Immature natural killer cell (primary cell): ENCODE measurements around the gene WNT7A. TPM values are rescaled to one million over a fixed set of nuclear protein-coding genes. Genes with fewer than 3 reads are reported as not detected.

Experiments
- DNase-seq, 3 donors: peaks; one replicate each; pipeline ENCODE4 v3.0.0; 2022; ENCODE audit warnings: mixed read lengths in 1 of 3
- H3K27ac Mint-ChIP-seq, 6 donors: one replicate each; pipeline ENCODE4 v1.8.0; 2020; ENCODE audit warnings: mixed read lengths in 6 of 6, mild to moderate bottlenecking in 5 of 6, inconsistent platforms in 4 of 6, moderate library complexity in 3 of 6
- H3K27me3 Mint-ChIP-seq, 3 donors: one replicate each; pipeline ENCODE4 v1.8.0; 2020 to 2021; ENCODE audit warnings: low read depth in 3 of 3, mild to moderate bottlenecking in 3 of 3, mixed read lengths in 3 of 3, moderate library complexity in 3 of 3, inconsistent platforms in 1 of 3
- H3K36me3 Mint-ChIP-seq, 3 donors: one replicate each; pipeline ENCODE4 v1.8.0; 2020; ENCODE audit warnings: mixed read lengths in 3 of 3, inconsistent platforms in 2 of 3, mild to moderate bottlenecking in 2 of 3
- H3K4me1 Mint-ChIP-seq, 2 donors: one replicate each; pipeline ENCODE4 v1.8.0; 2020; ENCODE audit warnings: inconsistent platforms in 2 of 2, mild to moderate bottlenecking in 2 of 2, mixed read lengths in 2 of 2, moderate library complexity in 1 of 2
- H3K4me3 Mint-ChIP-seq, 5 donors: one replicate each; pipeline ENCODE4 v1.8.0; 2020; ENCODE audit warnings: mild to moderate bottlenecking in 5 of 5, mixed read lengths in 5 of 5, inconsistent platforms in 3 of 5, moderate library complexity in 3 of 5
- H3K9me3 Mint-ChIP-seq, 6 donors: one replicate each; pipeline ENCODE4 v1.8.0; 2020; ENCODE audit warnings: mild to moderate bottlenecking in 6 of 6, mixed read lengths in 6 of 6, inconsistent platforms in 4 of 6, moderate library complexity in 3 of 6
- polyA plus RNA-seq, 3 donors: library from polyadenylated mRNA; unstranded; fragments of 300-500 nt; fragmentation: Illumina TruSeq; gene quantifications; one replicate each; pipeline ENCODE4 v1.2.3, GENCODE V29; 2021

The WNT7A gene
- polyA plus RNA-seq, 3 donors from 2014 or later = not detected

DNA sequence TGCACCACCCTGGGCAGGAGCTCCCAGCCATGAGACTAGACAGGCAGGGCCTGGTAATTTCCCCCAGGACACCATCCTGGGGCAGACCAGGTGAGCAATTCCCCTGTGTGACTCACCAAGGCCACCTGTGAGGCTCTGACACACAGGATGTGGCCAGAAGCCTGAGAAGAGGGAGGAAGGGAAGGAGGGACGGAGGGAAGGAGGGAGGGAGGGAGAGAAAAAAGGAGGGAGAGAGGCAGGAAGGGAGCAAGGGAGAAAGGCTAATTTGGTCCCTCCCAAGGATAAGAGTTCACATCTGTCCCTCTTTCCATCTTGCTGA is 25.9 kb downstream of the WNT7A start:
- Mint-ChIP-seq H3K4me1 (no peaks in the 10 kb centered on the region), H3K9me3 (no peaks in the 10 kb centered on the region), H3K27ac (no peak overlapping the region), H3K27me3 (peaks cover 3 to 14% (median 5%) of the 10 kb centered on the region in 3 donors), H3K36me3 (no peaks in the 10 kb centered on the region), H3K4me3 (no peak overlapping the region)
- no peak for DNase-seq

DNA sequence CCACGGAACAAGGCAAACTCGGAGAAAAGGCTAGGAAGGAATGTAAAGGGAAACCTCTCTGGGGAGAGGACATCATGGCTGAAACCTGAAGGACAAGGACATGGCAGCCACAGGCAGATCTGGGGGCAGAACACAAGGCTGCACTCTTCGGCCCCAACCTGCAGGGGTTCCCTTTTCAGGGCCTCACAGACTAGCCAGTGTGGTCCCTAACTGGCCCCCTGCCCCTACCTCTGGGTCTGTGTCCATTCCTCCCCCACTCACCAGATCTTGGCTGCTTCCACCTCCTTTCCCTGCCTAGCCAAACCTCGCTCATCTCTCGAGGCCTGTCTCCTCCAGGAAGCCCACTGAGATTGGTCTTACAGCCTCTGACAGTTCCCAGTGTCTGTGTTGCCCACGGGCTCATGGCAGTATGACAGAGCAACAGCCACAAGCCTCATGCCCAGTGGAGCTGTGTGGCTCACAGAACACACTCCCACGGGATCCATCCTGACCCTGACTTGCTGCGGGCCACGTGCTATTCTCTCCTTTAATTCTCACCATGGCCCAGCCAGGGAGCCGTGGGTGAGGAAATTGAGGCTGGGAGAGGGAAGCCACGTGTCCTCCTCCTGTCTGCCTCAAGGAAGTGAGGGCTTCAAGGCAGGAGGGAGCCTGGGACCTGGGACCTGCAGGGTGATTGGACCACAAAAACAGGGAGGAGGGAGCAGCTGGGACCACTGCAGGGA is 26.5 kb downstream of the WNT7A start:
- H3K4me1 Mint-ChIP-seq = no peaks in the 10 kb centered on the region
- H3K27ac Mint-ChIP-seq = no peak overlapping the region
- H3K27me3 Mint-ChIP-seq = peaks cover 3 to 14% (median 5%) of the 10 kb centered on the region in 3 donors
- H3K4me3 Mint-ChIP-seq = no peak overlapping the region
- no peak for DNase-seq
- H3K9me3 Mint-ChIP-seq = no peaks in the 10 kb centered on the region
- H3K36me3 Mint-ChIP-seq = no peaks in the 10 kb centered on the region

DNA sequence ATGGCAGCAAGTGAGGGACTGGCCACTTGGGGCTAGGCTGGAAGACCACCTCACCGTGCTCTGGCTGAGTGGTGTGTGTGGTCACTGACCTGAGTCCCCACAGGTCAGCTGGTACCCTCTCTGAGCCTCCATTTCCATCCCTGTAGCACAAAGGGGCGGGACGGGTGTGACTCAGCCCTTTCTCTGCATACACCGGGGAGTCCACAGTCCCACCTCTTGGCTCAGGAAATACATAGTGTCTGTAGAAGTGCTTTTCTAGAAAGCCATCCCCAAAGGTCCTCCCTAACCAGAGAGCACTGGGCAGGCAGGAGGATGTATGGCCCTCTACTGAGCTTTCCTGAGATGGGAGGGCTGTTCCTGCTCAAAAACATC is 27.2 kb downstream of the WNT7A start:
- peaks cover 3 to 12% (median 5%) of the 10 kb centered on the region in 3 donors for H3K27me3 Mint-ChIP-seq
- H3K4me1 Mint-ChIP-seq = no peaks in the 10 kb centered on the region
- no peaks in the 10 kb centered on the region for H3K9me3 Mint-ChIP-seq
- H3K4me3 Mint-ChIP-seq = no peak overlapping the region
- H3K27ac Mint-ChIP-seq = no peak overlapping the region
- no peak for DNase-seq
- no peaks in the 10 kb centered on the region for H3K36me3 Mint-ChIP-seq

DNA sequence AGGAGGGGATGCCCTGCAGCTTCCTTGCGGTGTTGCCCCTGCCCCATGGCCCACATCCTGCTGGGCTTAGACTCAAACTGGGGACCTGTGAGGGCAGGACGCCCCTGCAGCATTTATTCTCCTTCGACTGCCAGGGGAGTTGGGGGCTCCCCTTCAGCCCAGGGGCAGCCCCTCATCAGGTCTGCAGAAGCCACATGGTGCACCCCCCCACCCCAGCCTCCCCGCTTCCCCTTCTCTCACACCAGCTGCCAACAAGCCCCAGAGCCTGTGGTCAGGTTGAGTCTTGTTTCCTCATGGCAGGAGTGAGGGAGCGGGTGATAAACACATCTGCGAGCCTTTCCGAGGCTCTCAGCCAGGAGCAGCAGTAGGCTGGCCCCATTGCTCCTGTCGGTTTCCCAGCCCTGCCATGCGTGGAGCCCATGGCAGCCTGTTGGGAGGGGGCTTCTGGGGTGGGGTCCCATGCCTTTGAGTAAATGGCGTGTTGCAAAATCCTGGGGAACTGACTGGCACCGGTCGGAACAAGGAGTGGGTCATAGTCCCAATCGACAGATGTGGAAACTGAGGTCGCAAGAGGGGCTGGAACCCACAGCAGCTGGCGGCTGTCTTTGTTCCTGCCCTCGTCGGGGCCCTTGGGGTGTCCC is 27.8 kb downstream of the WNT7A start:
- H3K27ac Mint-ChIP-seq = no peak overlapping the region
- H3K36me3 Mint-ChIP-seq = no peaks in the 10 kb centered on the region
- no peak overlapping the region for H3K4me3 Mint-ChIP-seq
- peaks cover 3 to 8% (median 5%) of the 10 kb centered on the region in 3 donors for H3K27me3 Mint-ChIP-seq
- H3K9me3 Mint-ChIP-seq = no peaks in the 10 kb centered on the region
- no peaks in the 10 kb centered on the region for H3K4me1 Mint-ChIP-seq
- DNase-seq = no peak

DNA sequence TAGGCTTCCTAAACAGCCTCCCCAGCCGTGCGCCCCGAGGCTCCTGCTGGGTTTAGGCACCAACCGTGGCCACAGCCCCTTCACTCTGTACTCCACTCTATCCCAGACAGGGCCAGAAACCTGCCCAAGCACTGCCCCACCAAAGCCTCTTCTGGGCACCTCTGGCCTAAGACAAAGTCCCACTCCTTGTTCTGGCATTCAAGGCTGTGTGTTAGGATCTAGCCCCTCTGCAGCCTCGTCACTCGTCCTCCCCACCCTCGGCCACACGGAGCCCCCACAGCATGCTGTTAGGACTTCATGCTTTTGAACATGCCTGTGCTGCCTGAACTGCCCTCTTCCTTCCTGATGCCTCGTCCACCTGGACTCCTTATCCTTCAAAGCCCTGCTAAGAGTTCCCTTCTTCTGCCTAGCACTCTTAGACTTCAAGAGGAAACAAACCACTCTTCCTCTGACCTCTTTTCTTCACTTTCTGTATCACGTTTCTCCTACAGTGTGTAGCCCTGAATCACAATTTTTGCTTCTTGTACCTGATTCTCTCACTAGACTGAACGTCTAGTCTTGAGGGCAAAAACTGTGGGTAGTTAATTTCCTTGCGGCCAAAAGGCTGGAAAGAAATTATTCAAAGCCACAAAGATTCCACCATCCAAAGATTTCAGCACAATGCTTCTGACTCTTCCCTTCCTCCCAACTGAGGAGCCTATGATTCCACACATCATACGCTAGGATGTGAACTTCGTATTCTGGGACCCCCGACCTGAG is 28.6 kb downstream of the WNT7A start:
- Mint-ChIP-seq H3K36me3 (no peaks in the 10 kb centered on the region), H3K9me3 (no peaks in the 10 kb centered on the region), H3K27me3 (peaks cover 3 to 8% (median 5%) of the 10 kb centered on the region in 3 donors), H3K4me1 (no peaks in the 10 kb centered on the region), H3K4me3 (no peak overlapping the region), H3K27ac (no peak overlapping the region)
- no peak for DNase-seq

DNA sequence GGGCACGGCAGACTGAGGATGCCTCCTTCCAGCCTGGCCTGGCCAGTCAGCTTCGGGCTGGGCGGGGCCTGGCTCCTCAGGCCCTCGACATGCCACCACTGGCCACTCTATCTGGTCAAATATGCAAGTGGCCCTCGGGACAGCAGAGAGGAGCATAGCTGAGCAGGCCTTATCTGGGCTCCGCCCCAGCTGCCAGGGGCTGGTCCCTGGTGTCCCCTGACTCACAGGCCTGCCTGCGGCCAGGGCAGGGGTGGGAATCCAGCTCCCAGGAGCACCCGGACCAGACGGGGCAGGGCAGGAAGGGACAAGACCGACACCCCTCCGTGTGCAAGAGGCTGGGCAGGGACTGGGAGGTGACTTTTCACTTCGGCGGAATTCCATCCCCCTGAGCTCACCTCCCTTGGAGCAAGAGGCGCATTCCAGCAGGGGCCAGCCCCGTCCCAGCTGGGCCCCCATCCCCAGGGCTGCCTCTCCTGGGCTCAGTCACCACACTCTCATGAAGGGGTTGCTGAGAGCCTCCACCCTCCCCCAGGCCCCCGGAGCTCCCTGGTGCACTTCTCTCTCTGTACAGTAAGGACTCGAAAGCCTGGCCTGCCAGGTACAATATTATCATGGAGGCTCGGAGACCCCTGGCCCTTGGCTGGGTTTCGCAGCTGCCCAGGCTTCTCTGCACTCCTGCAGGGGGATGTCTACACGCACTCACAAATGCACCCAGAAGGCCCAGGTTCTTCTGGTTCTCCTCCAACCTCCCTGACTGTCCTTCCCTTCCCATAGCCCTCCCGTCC is 29.5 kb downstream of the WNT7A start:
- Mint-ChIP-seq H3K9me3 (no peaks in the 10 kb centered on the region), H3K27ac (no peak overlapping the region), H3K36me3 (no peaks in the 10 kb centered on the region), H3K4me1 (no peaks in the 10 kb centered on the region), H3K4me3 (no peak overlapping the region), H3K27me3 (peaks cover 3 to 8% (median 5%) of the 10 kb centered on the region in 3 donors)
- no peak for DNase-seq

DNA sequence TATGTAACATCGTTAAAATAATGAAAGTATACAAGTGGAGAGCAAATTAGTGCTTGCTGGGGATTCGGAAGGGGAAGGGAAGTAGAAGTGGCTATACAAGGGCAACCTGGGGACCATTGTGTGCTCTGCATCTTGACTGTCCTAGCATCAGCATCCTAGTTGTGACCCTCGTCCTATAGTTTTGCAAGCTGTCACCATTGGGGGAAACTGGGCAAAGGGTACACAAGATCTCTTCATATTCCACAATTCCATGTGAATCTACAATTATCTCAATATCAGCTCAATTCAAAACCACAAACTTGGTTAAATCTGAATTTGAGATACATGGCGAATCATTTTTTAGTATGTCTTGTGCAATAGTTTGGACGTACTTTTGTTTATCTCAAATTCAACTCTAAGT is 30.9 kb downstream of the WNT7A start:
- Mint-ChIP-seq H3K36me3 (no peaks in the 10 kb centered on the region), H3K9me3 (no peaks in the 10 kb centered on the region), H3K27ac (no peak overlapping the region), H3K27me3 (peaks cover 2 to 8% (median 3%) of the 10 kb centered on the region in 3 donors), H3K4me1 (no peaks in the 10 kb centered on the region), H3K4me3 (no peak overlapping the region)
- no peak for DNase-seq

DNA sequence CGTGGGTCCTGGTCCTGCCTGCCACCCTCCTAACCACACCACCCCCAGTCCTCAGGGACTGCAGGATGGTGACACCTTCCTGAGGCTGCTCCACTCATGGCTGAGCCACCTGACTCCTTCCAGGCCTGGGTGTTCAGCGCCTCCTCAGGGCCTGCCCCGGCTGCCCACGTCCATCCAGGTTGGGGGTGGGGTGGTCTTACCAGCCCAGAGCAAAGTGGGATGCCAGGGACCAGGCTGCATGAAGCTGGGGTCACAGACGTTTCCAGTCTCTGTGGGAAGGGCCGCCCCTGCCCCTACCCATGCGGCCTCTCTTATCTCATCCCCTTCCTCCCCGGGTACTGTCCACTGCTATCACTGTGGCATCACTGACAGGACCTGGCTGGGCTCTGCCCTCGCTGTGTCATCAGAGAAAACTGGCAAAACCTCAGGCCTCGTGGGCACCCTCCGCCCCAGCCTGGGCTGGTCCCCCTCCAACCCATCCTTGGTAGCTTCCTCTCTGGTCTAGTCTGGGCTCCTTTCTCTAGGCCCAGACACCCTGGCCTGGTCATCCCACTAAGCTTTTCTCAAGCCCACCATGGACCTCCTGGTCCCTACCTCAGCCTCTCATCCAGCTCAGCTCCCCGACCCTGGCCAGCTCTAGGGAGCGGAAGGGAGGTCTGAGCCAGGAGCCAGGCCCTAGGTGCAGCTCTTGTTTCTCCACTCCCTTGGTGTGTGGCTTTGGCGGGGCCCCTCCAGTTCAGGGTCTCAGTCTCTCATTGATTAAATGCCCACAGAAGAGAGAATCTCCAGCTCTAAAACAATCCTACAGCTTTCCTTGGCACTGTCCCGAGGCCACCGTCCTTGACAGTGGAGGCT is 32.9 kb downstream of the WNT7A start:
- Mint-ChIP-seq H3K4me1 (no peaks in the 10 kb centered on the region), H3K36me3 (no peaks in the 10 kb centered on the region), H3K4me3 (no peak overlapping the region), H3K27ac (no peak overlapping the region), H3K9me3 (no peaks in the 10 kb centered on the region), H3K27me3 (peaks cover 0 to 8% (median 3%) of the 10 kb centered on the region in 3 donors)
- no peak for DNase-seq

DNA sequence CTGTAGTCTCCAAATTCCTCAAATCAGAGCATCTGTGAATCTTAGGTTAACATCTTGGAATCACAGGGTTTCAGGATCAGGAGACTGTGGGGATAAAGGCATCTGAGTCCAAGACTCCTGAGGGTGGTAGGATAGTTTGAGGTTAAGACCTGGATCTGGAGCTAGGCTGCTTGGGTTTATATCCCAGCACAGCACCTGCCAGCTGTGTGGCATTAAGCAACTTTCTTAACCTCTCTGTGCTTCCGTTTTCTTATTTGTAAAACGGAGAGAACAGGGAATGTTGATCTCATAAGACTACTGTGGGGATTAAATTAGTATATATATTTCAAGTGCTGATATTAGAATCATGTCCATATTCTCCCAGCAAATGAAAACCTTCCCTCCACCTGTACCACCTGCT is 33.6 kb downstream of the WNT7A start:
- no peaks in the 10 kb centered on the region for H3K36me3 Mint-ChIP-seq
- H3K27ac Mint-ChIP-seq = no peak overlapping the region
- DNase-seq = no peak
- H3K9me3 Mint-ChIP-seq = no peaks in the 10 kb centered on the region
- H3K4me3 Mint-ChIP-seq = no peak overlapping the region
- H3K4me1 Mint-ChIP-seq = no peaks in the 10 kb centered on the region
- H3K27me3 Mint-ChIP-seq = peaks cover 0 to 4% (median 0%) of the 10 kb centered on the region in 3 donors

DNA sequence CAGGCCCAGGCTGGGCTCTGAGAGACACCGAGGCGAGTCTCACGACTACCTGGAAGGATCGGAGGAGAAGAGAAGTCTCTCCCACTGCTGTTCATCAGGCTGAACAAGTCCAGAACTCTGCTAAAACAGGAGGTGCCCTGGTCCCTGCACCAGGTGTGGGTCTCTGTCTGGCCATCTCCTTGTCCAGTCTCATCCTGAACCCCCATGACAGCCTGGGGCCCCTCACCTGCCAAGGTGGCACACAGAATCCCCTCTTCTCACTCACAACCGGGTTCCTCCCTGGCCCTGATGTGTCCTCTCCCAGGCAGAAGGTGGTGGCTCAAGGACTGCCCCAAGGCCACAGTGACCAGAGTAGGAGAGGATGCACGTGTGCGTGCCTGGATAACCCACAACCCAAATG is 34.1 kb downstream of the WNT7A start:
- Mint-ChIP-seq H3K36me3 (no peaks in the 10 kb centered on the region), H3K4me3 (no peak overlapping the region), H3K27ac (no peak overlapping the region), H3K4me1 (no peaks in the 10 kb centered on the region), H3K9me3 (no peaks in the 10 kb centered on the region), H3K27me3 (peaks cover 0 to 3% (median 0%) of the 10 kb centered on the region in 3 donors)
- no peak for DNase-seq

DNA sequence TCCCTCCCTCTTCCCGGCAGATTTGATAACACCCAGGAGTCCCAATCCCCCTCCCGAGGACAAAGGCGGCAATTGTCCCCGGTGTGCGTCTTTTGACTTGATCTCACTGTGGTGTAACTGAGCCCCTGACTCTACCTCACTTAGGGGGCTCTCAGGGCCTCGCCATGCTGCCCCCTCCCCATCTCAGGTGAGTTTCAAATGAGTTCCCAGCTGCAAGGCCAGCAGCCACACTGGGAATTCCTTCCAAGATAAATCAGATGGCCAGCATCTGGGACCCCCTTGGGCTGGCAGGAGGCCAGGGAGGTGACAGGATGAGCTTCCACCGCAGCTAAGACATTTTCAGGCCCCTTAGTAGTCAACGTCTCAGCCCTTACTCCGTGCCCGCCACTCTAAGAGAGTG is 35.0 kb downstream of the WNT7A start:
- no peaks in the 10 kb centered on the region for H3K4me1 Mint-ChIP-seq

DNA sequence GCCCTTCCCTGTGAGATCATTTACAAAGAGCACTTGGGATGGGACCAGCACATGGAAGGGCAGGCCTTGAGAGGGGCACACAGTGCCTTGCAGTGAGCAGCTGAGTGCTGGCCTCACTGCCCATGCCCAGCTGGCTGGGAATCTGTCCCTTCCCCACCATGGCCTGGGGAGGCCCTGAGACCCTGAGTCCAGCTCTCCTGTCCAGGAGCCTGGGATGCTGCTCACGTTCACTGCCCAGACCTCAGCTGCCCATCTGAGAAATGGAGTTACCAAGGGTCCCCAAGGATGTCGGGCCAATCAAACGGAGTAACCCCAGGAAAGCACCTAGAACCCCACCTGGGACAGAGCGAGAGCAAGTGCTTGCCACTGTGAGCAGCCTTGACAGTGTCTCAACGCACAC is 35.6 kb downstream of the WNT7A start:
- H3K4me1 Mint-ChIP-seq = no peaks in the 10 kb centered on the region
- H3K27ac Mint-ChIP-seq = no peak overlapping the region
- no peak for DNase-seq
- no peak overlapping the region for H3K4me3 Mint-ChIP-seq
- no peaks in the 10 kb centered on the region for H3K36me3 Mint-ChIP-seq
- no peaks in the 10 kb centered on the region for H3K27me3 Mint-ChIP-seq
- H3K9me3 Mint-ChIP-seq = no peaks in the 10 kb centered on the region

More for the DNA sequence above, 35.0 kb downstream of the WNT7A start:
- H3K4me3 Mint-ChIP-seq = no peak overlapping the region
- no peaks in the 10 kb centered on the region for H3K36me3 Mint-ChIP-seq
- no peak for DNase-seq
- H3K27me3 Mint-ChIP-seq = peaks cover 0 to 3% (median 0%) of the 10 kb centered on the region in 3 donors
- no peak overlapping the region for H3K27ac Mint-ChIP-seq
- H3K9me3 Mint-ChIP-seq = no peaks in the 10 kb centered on the region

DNA sequence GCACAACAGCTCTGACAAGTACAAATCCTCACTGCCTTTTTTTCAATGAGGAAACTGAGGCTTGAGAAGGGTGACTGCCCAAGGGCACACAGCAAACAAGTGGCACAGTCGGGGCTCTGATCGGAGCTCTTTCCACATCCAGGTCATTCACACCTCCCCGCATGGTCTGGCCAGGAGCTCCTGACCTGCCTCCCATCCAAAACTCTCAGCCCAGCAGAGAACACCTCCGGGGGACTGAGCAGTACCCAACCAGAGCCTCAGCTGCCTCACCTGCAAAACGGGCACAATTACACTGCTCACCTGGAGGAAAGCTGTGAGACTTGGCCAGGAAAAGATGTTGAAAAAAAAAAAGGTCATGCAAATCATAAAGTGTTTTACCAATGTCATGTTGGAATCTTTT is 36.5 kb downstream of the WNT7A start:
- Mint-ChIP-seq H3K27me3 (no peaks in the 10 kb centered on the region), H3K9me3 (no peaks in the 10 kb centered on the region), H3K36me3 (no peaks in the 10 kb centered on the region), H3K4me3 (no peak overlapping the region), H3K27ac (no peak overlapping the region), H3K4me1 (no peaks in the 10 kb centered on the region)
- DNase-seq = no peak
